HL-60/S4 (cell line): Measurements from ENCODE around the gene HILPDA.
"Not testable (repeated sequence)": the region's sequence is repeated elsewhere in the genome, so short reads cannot be mapped to it uniquely, and the experiment has no call there.

Experiments used
- in situ Hi-C: fragments of 300-500 bp; cut with MboI; formaldehyde crosslinking; loops from 2 replicates; pipeline ENCODE4 v1.14.3; 2022; ENCODE audit warnings: low sequenced_read_pairs

The HILPDA gene

GRCh38 chr7:128430207-128430606, 25.5 kb upstream of the HILPDA start:
- in situ Hi-C loops, result no loop called here

GRCh38 chr7:128431221-128431620, 24.5 kb upstream of the HILPDA start:
- in situ Hi-C loops, result no loop called here

GRCh38 chr7:128431754-128432153, 23.9 kb upstream of the HILPDA start:
- in situ Hi-C loops, result no loop called here

- in situ Hi-C loops, result no loop called here
Measured at GRCh38 chr7:128434413-128435326, 21.0 kb upstream of the HILPDA start.

- in situ Hi-C loops, result no loop called here
Measured at GRCh38 chr7:128435327-128435686, 20.4 kb upstream of the HILPDA start.

- in situ Hi-C loops, result no loop called here
Measured at GRCh38 chr7:128437426-128438332, 18.0 kb upstream of the HILPDA start.

GRCh38 chr7:128442356-128442755, 13.3 kb upstream of the HILPDA start:
- in situ Hi-C loops, result no loop called here

GRCh38 chr7:128443831-128444600, 11.7 kb upstream of the HILPDA start:
- in situ Hi-C loops, result no loop called here

GRCh38 chr7:128446306-128446705, 9.4 kb upstream of the HILPDA start:
- in situ Hi-C loops, result no loop called here

- in situ Hi-C loops, result no loop called here
Measured at GRCh38 chr7:128447941-128448564, 7.6 kb upstream of the HILPDA start.

- in situ Hi-C loops, result no loop called here
Measured at GRCh38 chr7:128448751-128449302, 6.9 kb upstream of the HILPDA start.

- in situ Hi-C loops, result no loop called here
Measured at GRCh38 chr7:128450409-128450808, 5.3 kb upstream of the HILPDA start.

- in situ Hi-C loops, result no loop called here
Measured at GRCh38 chr7:128450913-128451312, 4.8 kb upstream of the HILPDA start.

- in situ Hi-C loops, result no loop called here
Measured at GRCh38 chr7:128452552-128452951, 3.1 kb upstream of the HILPDA start.

- in situ Hi-C loops, result no loop called here
Measured at GRCh38 chr7:128453836-128454804, 1.6 kb upstream of the HILPDA start.

GRCh38 chr7:128454808-128455542, 703 bp upstream of the HILPDA start:
- in situ Hi-C loops, result no loop called here

- in situ Hi-C loops, result no loop called here
Measured at GRCh38 chr7:128456255-128456725, 612 bp downstream of the HILPDA start.

- in situ Hi-C loops, result not testable (repeated sequence)
Measured at GRCh38 chr7:128457385-128457784, 1.7 kb downstream of the HILPDA start.
